Hepatic stellate cell (primary cell): Measurements from ENCODE around the gene CFL1.
"Not testable (repeated sequence)": the region's sequence is repeated elsewhere in the genome, so short reads cannot be mapped to it uniquely, and the experiment has no call there.

Source experiments
- DNase-seq: peaks from one replicate; pipeline ENCODE4 v3.0.0; 2011; ENCODE audit warnings: low spot score

The CFL1 gene

DNA sequence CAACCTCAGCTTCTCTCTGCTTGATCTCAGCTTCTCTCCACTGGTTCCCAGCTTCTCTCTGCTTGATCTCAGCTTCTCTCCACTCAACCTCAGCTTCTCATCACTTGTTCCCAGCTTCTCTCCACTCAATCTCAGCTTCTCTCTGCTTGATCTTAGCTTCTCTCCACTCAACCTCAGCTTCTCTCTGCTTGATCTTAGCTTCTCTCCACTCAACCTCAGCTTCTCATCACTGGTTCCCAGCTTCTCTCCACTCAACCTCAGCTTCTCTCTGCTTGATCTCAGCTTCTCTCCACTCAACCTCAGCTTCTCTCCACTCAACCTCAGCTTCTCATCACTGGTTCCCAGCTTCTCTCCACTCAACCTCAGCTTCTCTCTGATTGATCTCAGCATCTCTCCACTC lies 25.7 kb downstream of the CFL1 start:
- not testable (repeated sequence) for DNase-seq

GRCh38 chr11:65829459-65829858 lies 28.5 kb downstream of the CFL1 start:
- no peak for DNase-seq

- no peak for DNase-seq
Measured at GRCh38 chr11:65826984-65827735, 30.8 kb downstream of the CFL1 start.

- no peak for DNase-seq
Measured at GRCh38 chr11:65822776-65823528, 35.0 kb downstream of the CFL1 start.

- no peak for DNase-seq
Measured at GRCh38 chr11:65821107-65821506, 36.9 kb downstream of the CFL1 start.

GRCh38 chr11:65817835-65818680 lies 39.9 kb downstream of the CFL1 start:
- DNase-seq = peak; percentile 88

DNA sequence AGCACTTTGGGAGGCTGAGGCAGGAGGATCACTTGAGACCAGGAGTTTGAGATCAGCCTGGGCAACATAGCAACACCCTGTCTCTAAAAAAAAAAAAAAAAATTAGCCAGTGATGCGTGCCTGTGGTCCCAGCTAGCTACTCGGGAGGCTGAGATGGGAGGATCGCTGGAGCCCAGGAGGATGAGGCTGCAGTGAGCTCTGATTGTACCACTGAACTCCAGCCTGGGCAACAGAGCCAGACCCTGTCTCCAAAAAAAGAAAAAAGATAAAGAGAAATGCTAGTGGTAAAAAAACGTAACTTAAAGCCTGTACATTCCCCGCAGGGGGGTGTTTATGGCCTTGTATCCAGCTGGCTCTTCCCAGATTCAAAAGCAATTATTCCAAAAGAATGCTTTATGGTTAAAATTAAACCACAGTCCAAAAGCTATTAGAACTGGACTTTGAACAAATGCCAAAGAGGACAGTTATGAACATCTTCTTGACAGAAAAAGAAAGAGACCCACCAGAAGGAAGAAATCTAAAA lies 40.6 kb downstream of the CFL1 start:
- DNase-seq = no peak

DNA sequence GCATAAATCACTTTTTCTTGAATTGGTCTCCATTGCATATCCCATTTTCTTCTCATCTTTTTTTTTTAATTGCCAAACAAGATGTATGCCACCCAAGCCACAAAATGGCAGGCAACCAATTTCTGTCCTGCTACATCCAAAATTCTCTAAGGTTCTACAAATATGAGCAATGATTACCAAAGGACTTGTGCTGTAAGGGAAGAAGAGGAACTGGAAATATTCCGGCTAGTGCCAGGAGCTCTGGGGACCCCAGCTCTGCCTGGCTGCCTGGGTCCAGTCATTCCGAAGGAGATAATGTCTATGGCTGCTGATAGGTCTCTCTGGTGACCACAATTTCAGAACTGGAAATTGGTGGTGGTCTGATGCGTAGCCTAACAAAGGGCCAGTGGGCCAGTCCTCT lies 41.3 kb downstream of the CFL1 start:
- no peak for DNase-seq

DNA sequence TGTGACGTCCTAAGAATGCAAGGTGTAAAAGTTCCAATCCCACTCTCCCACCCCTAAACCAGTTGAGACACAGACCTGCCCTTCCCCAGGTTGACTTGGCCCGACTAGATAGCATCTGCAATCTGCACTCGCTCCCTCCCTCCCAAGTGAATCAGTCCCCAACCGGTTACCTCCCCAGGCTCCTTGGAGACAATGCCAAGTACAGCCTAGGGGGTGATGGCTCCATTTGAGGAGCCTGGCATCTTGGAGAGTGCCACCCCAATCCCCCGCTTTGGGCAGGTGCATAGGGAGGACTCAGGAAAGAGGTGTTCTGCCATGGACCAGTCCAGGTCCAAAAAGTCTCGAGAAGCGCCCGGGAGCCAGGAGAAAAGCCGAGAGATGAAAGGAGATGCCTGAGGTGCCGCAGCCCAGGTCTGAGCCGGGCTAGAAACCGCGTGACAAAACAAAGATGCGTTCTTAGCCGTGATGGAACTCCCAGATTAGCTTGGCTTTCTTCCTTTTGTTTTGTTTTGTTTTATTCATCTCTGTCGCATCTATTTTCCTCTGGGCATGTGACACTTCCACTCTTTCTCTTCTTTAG lies 42.9 kb downstream of the CFL1 start:
- no peak for DNase-seq

DNA sequence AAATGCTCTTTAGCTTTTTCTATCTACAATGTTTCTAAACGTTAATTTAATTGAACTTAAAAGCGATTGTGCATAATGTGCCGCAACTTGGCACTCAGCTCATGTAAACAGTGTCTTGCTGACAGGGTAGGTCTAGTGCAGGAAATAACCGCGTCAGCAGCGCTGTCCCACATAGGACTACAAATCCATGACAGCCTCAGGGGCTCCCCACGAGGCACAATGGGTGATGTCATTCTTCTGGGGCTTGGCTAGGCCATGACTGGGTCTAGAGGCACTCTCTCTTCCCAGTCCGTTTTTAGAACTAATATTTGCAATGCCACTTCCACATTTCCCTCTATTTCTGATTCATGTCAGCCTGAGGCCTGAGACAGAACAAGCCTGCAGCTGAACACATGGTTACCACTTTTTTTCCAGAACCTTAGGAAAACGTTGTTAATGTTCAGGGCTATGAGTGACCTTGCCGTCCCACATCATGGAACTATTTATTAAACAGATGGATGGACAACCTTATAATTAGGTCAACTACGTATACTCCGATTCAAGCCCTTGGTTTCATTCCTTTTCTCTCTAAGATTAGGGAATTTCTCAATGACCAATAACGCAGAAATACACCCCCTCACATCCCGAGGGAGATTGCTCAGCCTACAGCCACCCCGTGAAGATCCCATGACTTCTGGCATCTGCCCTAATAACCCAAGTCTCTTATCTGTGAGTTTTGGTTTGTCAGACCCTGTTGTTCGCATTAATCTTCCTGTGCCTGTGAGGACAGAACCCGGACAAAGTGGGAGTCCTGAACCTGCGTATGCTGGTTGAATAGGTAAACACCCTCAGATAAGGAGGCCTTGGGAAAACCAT lies 43.6 kb downstream of the CFL1 start:
- no peak for DNase-seq

- DNase-seq = no peak
Measured at GRCh38 chr11:65811764-65812475, 46.1 kb downstream of the CFL1 start.

GRCh38 chr11:65810046-65810868 lies 47.7 kb downstream of the CFL1 start:
- DNase-seq = no peak

DNA sequence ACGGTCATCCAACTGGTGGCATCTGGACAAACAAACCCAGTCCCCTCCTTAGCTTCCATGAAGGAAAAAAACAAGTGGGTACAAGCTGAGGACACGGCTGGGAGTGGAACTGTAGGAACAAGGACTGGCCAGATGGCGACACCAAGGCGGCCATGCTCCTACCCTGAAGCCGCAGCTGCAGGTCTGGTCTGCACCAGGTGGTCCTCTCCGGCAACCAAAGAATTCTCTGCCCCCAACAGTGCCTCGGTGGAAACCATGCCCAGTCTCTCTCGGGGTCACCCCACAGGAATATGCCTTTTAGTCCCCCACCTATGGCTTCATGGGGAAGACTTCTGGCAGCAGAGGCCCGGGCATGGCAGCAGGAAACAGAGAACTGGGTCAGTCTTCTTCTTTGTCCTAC lies 48.5 kb downstream of the CFL1 start:
- no peak for DNase-seq

- no peak for DNase-seq
Measured at GRCh38 chr11:65808744-65809341, 49.1 kb downstream of the CFL1 start.

DNA sequence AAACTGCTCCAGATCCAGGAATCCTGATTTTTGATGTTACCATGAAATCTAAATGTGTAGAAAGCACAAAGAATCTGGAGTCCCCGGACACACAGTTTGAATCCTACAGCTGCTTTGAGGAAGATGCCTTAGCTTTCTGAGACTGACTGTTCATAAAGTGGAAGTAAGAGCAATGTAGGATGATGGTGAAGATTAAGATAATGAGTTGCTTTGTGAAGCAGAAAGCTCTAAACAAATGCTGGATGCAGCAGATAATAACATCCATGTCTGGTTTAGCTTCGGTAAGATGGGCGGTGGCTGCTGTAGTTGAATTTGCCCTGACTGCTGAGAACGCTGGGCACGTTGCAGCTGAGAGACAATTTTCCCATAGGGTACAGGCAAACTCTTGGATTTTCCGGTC lies 51.0 kb downstream of the CFL1 start:
- DNase-seq = no peak
